Activated naive CD4-positive, alpha-beta T cell treated with anti-CD3 and anti-CD28 coated beads, Interleukin-2, amount 50 U/mL, for 24 hours (primary cell): ENCODE data around the gene CYFIP1.

Experiments
- H3K27ac Mint-ChIP-seq: one replicate; pipeline ENCODE4 v1.8.0; 2021; ENCODE audit warnings: mild to moderate bottlenecking, mixed read lengths
- H3K27me3 Mint-ChIP-seq: one replicate; pipeline ENCODE4 v1.8.0; 2021; ENCODE audit warnings: mixed read lengths
- H3K36me3 Mint-ChIP-seq: one replicate; pipeline ENCODE4 v1.8.0; 2021; ENCODE audit warnings: mixed read lengths
- H3K4me1 Mint-ChIP-seq: one replicate; pipeline ENCODE4 v1.8.0; 2021; ENCODE audit warnings: mixed read lengths
- H3K4me3 Mint-ChIP-seq: one replicate; pipeline ENCODE4 v1.8.0; 2021; ENCODE audit warnings: mild to moderate bottlenecking, mixed read lengths
- H3K9me3 Mint-ChIP-seq: one replicate; pipeline ENCODE4 v1.8.0; 2021; ENCODE audit warnings: mixed read lengths

The CYFIP1 gene

DNA sequence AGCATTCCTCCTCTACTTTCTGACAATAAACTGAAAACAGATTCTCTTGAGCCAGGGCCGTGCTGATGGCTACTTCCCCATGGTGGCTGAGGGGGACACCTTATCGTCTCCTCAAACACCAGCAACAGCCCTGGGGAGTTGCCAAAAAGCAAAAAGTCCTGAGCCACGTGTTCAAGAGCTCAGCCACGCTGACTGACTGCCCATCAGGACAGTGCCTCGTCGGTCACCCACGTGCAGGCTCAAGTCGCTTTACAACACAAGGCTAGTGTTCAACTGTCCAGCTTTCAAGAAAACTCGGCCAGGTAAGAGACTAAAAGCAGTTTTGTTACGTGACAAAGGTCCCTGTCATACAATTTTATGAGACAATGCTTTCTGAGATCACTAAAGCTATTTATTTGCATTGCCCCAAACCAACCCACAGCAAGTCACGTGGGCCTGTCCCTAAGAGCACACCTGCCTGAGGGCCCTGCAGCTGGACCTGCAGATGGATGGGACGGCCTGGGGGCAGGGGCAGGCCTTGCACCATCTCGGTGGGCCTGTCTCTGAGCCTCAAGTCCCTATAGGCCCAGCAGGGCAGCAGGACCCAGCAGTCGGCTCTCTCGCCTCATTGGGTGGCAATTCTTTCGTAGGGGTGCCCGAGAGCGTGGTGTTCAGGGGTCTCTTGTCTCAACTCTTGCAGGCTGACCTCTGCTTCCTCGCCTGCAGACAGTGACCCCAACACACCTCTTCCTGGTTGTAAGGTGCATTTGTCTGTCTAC lies 99.0 kb downstream of the CYFIP1 start:
- Mint-ChIP-seq H3K36me3 (peaks cover 2% of the 10 kb centered on the region), H3K4me1 (no peaks in the 10 kb centered on the region), H3K4me3 (no peak overlapping the region), H3K27me3 (no peaks in the 10 kb centered on the region), H3K27ac (no peak overlapping the region), H3K9me3 (no peaks in the 10 kb centered on the region)

DNA sequence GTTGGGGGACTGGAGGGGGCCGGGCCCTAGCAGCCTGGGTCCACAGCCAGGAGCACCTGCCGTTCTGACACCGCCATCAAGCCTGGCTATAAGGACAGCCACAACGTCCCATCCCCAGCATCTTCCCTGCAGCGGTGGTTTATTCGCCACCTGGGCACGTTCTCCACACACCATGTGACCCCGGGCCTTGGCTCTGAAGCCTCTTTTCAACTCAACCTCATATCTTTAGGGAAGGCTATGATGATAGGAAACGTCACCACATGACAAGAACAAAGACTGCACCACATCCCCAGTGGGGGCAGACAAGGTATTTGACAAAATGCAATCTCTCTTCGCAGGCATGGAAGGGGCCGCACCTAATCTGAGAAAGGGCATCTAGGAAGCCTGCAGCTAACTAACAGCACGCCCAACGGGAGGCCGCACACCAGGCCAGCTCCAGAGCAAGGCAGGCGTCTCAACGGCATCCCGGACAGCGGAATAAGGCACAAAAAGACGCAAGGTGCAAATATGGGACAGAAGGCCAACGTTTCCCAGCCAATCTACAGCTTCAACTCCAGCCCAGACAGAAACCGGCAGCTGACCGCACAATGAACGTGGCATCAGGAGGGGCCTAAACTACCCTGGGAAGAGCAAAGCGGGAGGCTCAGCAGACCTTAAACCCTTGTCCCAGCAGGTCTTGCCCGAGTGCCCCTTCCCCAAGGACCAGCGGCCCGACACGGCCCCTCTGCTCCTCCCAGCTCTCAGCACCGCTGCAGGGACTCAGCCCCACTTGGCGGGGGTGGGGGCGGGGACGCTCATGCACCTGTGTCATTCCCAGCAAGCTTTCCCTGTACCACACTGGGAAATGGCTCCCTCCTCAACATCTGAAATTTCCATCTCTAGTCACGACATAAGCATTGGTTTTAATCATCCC lies 99.8 kb downstream of the CYFIP1 start:
- H3K9me3 Mint-ChIP-seq = no peaks in the 10 kb centered on the region

GRCh38 chr15:22878103-22878502 lies 102.1 kb downstream of the CYFIP1 start:
- Mint-ChIP-seq H3K4me3 (no peak overlapping the region), H3K4me1 (no peaks in the 10 kb centered on the region), H3K9me3 (no peaks in the 10 kb centered on the region), H3K36me3 (peaks cover 2% of the 10 kb centered on the region), H3K27me3 (no peaks in the 10 kb centered on the region), H3K27ac (no peak overlapping the region)

More for the DNA sequence above, 99.8 kb downstream of the CYFIP1 start:
- H3K4me3 Mint-ChIP-seq = no peak overlapping the region
- H3K27ac Mint-ChIP-seq = no peak overlapping the region
- H3K36me3 Mint-ChIP-seq = peaks cover 2% of the 10 kb centered on the region
- no peaks in the 10 kb centered on the region for H3K27me3 Mint-ChIP-seq
- H3K4me1 Mint-ChIP-seq = no peaks in the 10 kb centered on the region

DNA sequence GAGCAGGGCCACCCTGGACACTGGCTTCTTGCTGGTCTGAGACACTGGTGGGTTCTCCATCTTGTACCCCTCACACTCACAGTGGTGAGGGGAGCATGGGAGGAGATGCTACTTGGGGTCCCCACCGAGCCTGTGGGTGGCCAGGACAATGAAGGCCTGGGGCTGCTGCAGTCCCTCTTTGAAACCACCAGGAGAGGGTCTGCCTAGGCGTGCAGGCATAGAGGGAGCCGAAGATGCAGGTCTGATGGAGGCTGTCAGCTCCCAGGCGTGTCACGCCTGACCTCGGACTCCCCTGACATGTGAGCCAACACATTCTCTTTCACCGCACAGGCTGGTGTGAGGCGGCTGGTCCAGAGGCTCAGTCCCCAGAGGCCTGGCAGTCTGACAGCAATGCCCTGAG lies 102.6 kb downstream of the CYFIP1 start:
- H3K27me3 Mint-ChIP-seq = no peaks in the 10 kb centered on the region
- H3K27ac Mint-ChIP-seq = no peak overlapping the region
- H3K4me1 Mint-ChIP-seq = no peaks in the 10 kb centered on the region
- H3K36me3 Mint-ChIP-seq = peaks cover 2% of the 10 kb centered on the region
- H3K4me3 Mint-ChIP-seq = no peak overlapping the region
- H3K9me3 Mint-ChIP-seq = no peaks in the 10 kb centered on the region

GRCh38 chr15:22877117-22877516 lies 103.1 kb downstream of the CYFIP1 start:
- Mint-ChIP-seq H3K9me3 (no peaks in the 10 kb centered on the region), H3K27me3 (no peaks in the 10 kb centered on the region), H3K4me3 (no peak overlapping the region), H3K27ac (no peak overlapping the region), H3K4me1 (no peaks in the 10 kb centered on the region), H3K36me3 (peaks cover 2% of the 10 kb centered on the region)

DNA sequence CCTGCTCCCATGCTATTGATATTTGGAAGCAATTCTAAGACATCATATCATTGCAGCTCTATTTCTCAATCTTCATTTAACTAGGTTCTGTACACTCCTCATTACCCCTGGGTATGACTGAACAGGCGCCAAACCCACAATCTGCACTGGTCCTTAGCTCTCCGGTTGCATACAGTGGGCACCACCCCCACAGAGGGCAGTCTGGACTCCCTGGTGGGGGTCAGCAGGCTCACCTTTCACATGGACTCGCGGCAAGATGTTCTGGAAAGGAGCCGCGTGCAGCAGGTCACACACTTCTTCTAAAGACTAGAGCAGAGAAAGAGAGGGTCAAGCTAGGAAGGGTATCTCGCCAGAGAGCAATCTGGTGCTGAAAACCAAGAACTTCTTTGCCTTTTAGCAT lies 105.2 kb downstream of the CYFIP1 start:
- H3K36me3 Mint-ChIP-seq = peaks cover 2% of the 10 kb centered on the region
- H3K4me1 Mint-ChIP-seq = no peaks in the 10 kb centered on the region
- H3K27me3 Mint-ChIP-seq = no peaks in the 10 kb centered on the region
- no peaks in the 10 kb centered on the region for H3K9me3 Mint-ChIP-seq
- no peak overlapping the region for H3K4me3 Mint-ChIP-seq
- no peak overlapping the region for H3K27ac Mint-ChIP-seq

DNA sequence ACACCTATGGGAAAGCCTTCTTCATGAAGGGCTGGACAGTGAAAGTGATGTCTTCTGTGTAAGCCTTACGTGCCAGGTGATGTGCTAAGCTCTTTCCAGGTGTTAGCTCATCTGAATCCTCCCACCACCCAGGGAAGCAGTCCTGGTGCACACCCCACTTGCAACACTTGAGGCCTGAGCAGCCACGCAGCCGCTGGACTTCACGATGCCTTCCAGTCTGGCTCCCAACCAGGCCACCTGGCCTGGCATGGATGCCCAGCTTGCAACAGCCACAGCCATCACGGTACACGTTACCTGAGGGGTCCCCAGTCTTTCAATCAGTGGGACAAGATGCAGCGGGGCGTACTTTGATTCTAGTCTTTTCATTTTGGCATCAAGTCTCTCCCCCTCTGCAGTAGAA lies 105.9 kb downstream of the CYFIP1 start:
- peaks cover 4% of the 10 kb centered on the region for H3K36me3 Mint-ChIP-seq
- H3K4me3 Mint-ChIP-seq = no peak overlapping the region
- H3K4me1 Mint-ChIP-seq = no peaks in the 10 kb centered on the region
- H3K9me3 Mint-ChIP-seq = no peaks in the 10 kb centered on the region
- H3K27me3 Mint-ChIP-seq = no peaks in the 10 kb centered on the region
- no peak overlapping the region for H3K27ac Mint-ChIP-seq

DNA sequence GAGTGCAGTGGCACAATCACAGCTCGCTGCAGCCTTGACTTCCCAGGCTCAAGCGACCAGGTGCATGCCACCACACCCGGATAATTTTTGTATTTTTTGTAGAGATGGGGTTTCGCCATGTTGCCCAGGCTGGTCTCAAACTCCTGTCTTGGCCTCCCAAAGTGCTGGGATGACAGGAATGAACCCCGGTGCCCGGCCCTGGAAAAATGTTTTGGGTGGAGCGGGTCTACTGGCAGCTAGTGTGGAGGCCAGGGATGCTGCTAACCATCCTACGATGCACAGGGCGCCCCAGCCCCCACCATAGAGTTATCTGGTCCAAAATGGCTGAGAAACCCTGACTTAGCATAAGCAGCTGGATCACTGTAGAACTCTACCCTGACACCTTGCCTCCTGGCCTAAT lies 106.3 kb downstream of the CYFIP1 start:
- no peaks in the 10 kb centered on the region for H3K4me1 Mint-ChIP-seq
- H3K27ac Mint-ChIP-seq = no peak overlapping the region
- H3K9me3 Mint-ChIP-seq = no peaks in the 10 kb centered on the region
- H3K27me3 Mint-ChIP-seq = no peaks in the 10 kb centered on the region
- peaks cover 5% of the 10 kb centered on the region for H3K36me3 Mint-ChIP-seq
- H3K4me3 Mint-ChIP-seq = no peak overlapping the region

- no peak overlapping the region for H3K4me3 Mint-ChIP-seq
- H3K9me3 Mint-ChIP-seq = no peaks in the 10 kb centered on the region
- H3K27ac Mint-ChIP-seq = no peak overlapping the region
- H3K4me1 Mint-ChIP-seq = no peaks in the 10 kb centered on the region
- no peaks in the 10 kb centered on the region for H3K27me3 Mint-ChIP-seq
- H3K36me3 Mint-ChIP-seq = peaks cover 5% of the 10 kb centered on the region
These were observed 107.0 kb downstream of the CYFIP1 start for GRCh38 chr15:22872936-22873701.

- Mint-ChIP-seq H3K9me3 (no peaks in the 10 kb centered on the region), H3K27me3 (no peaks in the 10 kb centered on the region), H3K4me3 (no peak overlapping the region), H3K4me1 (no peaks in the 10 kb centered on the region), H3K27ac (no peak overlapping the region), H3K36me3 (peaks cover 5% of the 10 kb centered on the region)
These were observed 108.6 kb downstream of the CYFIP1 start for GRCh38 chr15:22871481-22872086.

DNA sequence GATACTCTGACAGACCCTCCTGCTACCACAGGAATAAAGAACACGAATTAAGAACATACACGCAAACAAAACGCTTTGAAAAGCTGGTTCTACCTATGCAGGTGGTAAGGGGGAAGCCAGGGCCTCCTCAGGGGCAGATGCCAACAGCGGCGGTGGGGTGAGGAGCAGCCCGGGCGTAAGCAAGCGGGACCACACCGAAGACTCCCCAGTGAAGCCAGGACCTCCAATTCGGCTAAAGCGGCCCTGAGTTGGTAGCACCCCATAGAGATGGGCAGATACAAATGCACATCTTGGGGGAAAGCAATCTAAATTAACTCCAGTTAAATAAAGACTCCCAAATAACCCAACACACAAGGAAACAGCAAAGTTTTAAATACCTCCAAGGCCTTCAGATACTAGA lies 109.3 kb downstream of the CYFIP1 start:
- H3K27ac Mint-ChIP-seq = no peak overlapping the region
- peaks cover 9% of the 10 kb centered on the region for H3K36me3 Mint-ChIP-seq
- H3K27me3 Mint-ChIP-seq = no peaks in the 10 kb centered on the region
- H3K4me3 Mint-ChIP-seq = no peak overlapping the region
- H3K4me1 Mint-ChIP-seq = peaks cover 3% of the 10 kb centered on the region
- H3K9me3 Mint-ChIP-seq = no peaks in the 10 kb centered on the region

DNA sequence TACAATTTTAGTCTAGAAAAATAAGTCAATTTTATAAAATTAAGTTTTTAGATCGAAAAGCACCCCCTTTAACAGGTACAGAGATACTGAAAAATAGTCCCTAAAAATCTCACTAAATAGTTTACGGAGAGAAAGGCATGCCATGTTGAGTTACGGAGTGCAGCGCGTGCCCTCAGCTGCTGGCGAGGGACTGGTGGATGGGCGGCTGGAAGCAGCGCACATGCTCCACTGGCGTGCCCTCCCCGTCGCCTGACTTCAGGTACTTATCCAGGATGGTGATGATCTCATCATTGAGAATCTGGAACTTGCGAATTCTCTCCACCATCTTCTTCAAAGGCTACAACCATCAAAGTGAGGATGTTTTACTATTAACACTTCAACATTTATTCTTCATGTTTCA lies 110.3 kb downstream of the CYFIP1 start:
- Mint-ChIP-seq H3K4me3 (no peak overlapping the region), H3K36me3 (peaks cover 10% of the 10 kb centered on the region), H3K27ac (no peak overlapping the region), H3K9me3 (no peaks in the 10 kb centered on the region), H3K4me1 (peaks cover 5% of the 10 kb centered on the region), H3K27me3 (no peaks in the 10 kb centered on the region)

- Mint-ChIP-seq H3K27ac (peak overlapping the region; percentile 46), H3K27me3 (no peaks in the 10 kb centered on the region), H3K4me1 (peaks cover 5% of the 10 kb centered on the region), H3K9me3 (no peaks in the 10 kb centered on the region), H3K4me3 (no peak overlapping the region), H3K36me3 (peaks cover 11% of the 10 kb centered on the region)
These were observed 111.2 kb downstream of the CYFIP1 start for GRCh38 chr15:22868928-22869327.

DNA sequence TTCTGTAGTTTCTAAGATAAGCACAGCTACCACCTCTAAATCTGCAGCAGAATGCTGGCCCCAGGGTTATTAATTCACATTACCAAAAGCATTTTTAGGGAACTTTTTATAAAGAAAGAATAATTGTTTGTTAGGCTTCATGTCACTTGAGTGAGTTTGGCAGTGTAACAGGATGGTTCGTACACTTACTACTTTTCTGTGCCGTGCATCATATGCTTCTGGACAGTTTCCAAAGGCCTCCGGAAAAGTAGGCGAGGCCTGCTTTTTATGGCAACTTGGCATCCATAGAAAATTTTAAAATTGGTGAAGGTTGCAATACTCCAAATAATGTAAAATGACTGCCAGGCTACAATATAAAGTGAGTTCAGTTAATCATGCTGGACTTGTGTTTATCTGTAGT lies 111.7 kb downstream of the CYFIP1 start:
- H3K27me3 Mint-ChIP-seq = no peaks in the 10 kb centered on the region
- H3K9me3 Mint-ChIP-seq = no peaks in the 10 kb centered on the region
- H3K4me3 Mint-ChIP-seq = no peak overlapping the region
- peaks cover 8% of the 10 kb centered on the region for H3K4me1 Mint-ChIP-seq
- no peak overlapping the region for H3K27ac Mint-ChIP-seq
- peaks cover 14% of the 10 kb centered on the region for H3K36me3 Mint-ChIP-seq

- H3K4me1 Mint-ChIP-seq = peaks cover 8% of the 10 kb centered on the region
- no peak overlapping the region for H3K4me3 Mint-ChIP-seq
- H3K27ac Mint-ChIP-seq = no peak overlapping the region
- no peaks in the 10 kb centered on the region for H3K9me3 Mint-ChIP-seq
- no peaks in the 10 kb centered on the region for H3K27me3 Mint-ChIP-seq
- peaks cover 14% of the 10 kb centered on the region for H3K36me3 Mint-ChIP-seq
These were observed 112.3 kb downstream of the CYFIP1 start for GRCh38 chr15:22867886-22868285.
